HPDE6-E6E7 (cell line): Measurements from ENCODE around the gene ASIC1.
"Not testable (repeated sequence)": the region's sequence is repeated elsewhere in the genome, so short reads cannot be mapped to it uniquely, and the experiment has no call there.

Source experiments
- DNase-seq: peaks from one replicate; pipeline ENCODE4 v3.0.0; 2011; ENCODE audit warnings: missing footprints; ENCODE audit errors: extremely low spot score

The ASIC1 gene

DNA sequence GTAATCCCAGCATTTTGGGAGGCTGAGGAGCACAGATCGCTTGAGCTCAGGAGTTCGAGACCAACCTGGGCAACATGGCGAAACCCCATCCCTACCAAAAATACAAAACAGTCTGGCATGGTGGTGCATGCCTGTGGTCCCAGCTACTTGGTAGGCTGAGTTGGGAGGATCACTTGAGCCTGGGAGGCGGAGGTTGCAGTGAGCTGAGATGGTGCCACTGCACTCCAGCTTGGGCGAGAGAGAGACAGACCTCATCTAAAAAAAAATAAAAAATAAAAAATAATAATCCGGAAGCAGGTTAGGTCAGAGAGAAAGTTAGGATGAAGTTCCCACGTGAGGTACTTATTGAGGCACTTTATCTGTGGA lies 27.0 kb downstream of the ASIC1 start:
- DNase-seq, result not testable (repeated sequence)

DNA sequence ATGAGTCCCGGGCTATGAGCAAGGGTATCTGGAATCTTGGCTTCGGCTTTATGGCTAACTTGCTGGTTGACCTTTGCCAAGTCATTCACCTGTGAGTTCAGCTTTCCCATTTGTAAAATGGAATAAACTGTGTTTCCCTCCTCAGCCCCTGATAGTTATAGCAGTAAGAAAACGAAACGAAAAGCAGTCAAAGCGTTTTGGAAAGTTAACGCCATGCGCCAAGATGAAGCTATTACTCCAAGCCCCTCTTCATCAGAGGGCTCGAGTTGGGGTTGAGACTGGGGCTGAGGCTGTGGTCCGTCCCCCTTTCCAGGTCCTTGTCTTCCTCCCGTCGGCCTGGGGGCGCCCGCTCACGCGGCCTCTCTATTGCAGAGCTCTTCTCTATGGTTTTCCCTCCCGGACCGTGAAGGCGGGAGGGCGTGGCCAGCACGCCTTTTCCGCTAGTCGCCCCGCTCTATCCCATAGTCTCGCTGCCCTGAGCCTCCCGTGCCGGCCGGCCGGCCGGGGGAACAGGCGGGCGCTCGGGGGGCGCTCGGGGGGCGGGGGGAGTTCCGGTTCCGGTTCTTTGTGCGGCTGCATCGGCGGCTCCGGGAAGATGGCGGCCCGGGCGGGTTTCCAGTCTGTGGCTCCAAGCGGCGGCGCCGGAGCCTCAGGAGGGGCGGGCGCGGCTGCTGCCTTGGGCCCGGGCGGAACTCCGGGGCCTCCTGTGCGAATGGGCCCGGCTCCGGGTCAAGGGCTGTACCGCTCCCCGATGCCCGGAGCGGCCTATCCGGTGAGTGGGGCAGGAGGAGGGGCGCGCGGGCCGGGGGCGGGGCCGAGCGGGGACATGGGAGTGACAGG lies 27.6 kb downstream of the ASIC1 start, which contains the start of gene SMARCD1:
SMARCD1 (plus strand) TSS at position 568 of the 840 bp plus-strand sequence; CDS start at position 596, 28 bp downstream.
- peak; percentile 91 for DNase-seq

DNA sequence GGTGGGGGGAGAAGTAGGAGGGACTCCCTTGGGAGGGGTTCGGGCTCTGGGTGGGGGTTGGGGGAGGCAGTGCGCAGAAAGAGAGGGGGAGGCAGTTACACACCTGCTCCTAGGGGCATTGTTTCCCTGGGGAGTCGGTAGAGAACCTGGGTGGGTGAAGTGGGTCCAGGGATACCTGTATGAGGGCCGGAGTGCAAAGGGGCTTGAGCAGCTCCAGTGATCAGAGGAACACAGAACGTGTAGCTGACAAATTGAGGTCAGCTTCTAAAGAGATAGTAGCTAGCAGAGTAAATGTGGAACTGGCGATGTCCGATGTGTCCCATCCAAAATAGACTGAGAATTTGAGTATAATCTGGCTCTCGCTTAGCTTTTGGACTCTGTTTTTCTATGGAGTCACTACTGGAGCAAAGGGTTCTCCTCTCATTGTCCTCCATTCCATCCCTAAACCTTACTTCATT lies 28.2 kb downstream of the ASIC1 start:
- no peak for DNase-seq

DNA sequence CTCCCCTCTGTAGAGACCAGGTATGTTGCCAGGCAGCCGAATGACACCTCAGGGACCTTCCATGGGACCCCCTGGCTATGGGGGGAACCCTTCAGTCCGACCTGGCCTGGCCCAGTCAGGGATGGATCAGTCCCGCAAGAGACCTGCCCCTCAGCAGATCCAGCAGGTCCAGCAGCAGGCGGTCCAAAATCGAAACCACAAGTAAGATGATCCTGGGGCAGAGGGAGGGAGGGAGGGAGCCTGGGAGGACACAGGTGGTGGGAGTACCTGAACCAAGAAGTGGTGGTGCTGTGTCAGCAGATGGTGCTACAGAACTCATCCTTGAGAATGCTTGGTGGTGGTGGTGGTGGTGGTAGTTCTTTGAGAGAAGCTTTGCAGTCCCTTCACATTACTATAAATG lies 28.8 kb downstream of the ASIC1 start:
- DNase-seq, result no peak

DNA sequence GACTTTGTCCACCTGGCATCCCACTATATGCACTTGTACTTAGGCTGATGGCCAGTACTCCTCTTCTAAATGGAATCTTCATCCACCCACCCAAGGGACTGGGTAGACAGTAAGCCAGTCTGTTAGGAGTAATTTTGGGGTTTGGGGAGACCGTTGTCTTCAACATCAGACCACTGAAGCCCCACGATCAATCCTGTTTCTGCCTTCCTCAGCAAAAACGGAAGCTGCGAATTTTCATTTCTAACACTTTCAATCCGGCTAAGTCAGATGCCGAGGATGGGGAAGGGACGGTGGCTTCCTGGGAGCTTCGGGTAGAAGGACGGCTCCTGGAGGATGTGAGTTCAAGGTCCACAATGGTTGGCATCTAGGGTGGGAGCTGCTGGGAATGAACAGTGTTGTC lies 29.8 kb downstream of the ASIC1 start:
- no peak for DNase-seq

DNA sequence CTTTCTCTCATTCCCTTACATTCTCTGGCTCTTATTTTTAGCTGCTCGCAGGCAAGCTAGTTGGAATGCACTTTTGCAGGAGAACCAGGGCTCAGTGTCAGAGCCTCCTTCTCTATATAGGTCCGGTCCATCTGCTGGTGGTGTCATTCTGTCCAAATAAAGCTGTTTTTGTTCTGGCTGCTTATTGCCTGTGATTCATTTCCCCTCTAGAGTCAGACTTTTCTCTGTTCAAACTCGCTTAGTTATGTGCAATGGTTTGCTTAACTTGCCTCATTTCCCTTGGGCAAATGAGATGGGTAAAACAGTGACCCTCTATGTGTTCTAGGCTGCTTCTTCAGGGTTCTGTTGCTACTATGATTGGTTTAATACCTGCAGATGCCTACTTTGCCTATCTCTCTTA lies 30.6 kb downstream of the ASIC1 start:
- DNase-seq, result no peak

DNA sequence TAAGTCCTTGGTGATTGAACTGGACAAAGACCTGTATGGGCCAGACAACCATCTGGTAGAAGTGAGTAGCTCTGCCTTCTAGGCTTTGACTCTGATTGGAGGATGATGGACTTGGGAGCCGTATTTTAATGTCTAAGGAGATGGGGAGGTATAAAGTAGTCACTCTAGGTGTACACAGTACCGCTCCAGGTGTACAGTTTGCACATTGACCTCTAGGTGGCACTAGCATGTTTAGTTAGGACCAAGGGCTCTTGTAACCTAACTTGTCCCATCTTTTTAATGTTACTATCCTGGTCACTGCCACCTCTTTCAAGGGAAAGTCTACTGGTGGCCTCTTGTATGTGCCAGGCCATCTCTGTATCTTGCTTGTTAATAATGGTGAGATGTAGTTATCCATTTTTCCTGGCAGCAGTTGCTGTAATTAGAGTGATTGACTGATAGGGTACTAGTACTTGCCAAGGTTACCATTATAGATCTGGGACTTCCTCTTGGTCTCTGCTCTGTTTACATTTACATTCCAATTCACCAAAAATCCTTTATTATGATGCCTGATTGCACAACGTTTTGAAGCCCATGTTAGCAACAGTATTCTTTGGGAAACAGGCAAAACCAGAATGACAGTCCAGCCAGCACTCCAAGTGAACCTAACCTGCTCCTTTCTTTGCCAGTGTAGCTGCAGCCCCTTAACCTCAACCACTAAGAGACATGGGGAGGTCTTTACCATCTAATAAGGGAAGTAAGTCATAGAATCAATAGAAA lies 31.4 kb downstream of the ASIC1 start:
- no peak for DNase-seq

DNA sequence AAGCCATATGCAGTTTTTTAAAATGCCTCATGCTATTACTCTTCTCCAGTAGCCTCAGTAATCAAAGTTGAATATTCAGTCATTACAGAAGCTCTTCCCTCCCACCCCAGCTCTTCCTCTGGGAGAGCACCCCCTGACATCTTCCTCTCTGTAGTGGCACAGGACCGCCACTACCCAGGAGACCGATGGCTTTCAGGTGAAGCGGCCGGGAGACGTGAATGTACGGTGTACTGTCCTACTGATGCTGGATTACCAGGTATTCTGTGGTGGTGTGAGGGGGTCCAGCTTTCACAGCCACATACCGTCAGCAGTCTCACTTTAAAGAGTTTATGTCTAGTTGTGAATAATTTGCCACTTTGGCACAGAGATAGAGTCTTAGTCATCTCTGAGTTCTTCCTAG lies 32.3 kb downstream of the ASIC1 start:
- DNase-seq, result no peak

DNA sequence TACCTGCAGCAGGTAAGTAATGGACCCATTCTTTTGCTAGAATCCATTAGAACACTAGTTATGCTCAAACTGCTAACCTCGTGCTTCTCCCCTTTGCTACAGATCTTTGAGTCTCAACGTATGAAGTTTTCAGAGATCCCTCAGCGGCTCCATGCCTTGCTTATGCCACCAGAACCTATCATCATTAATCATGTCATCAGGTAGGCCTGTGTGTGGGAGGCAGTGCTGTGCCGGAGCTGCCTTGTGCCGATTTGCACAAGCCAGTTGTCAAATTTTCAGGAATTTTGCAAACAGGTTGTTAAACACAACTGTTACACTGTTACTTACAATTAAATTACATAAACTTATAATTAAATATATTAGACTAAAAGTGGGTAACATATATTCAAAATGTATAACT lies 33.0 kb downstream of the ASIC1 start:
- DNase-seq, result no peak

DNA sequence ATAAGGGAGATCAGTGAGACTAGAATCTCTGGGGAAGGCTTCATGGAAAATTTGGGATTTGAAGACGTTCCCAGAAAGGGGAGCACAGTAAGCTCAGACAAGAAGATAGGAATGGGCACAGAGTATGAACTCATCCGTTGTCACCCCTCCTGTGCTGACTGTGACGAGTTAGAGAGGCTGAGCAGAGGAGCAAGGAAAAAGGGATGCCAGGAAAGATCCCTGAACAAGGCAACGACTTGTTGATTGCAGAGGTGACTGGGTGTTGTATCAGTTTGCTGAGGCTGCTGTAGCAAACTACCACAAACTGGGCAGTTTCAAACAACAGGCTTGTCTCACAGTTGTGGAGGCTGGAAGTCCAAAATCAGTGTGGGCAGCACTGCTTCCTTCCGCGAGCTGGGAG lies 40.6 kb downstream of the ASIC1 start:
- no peak for DNase-seq

DNA sequence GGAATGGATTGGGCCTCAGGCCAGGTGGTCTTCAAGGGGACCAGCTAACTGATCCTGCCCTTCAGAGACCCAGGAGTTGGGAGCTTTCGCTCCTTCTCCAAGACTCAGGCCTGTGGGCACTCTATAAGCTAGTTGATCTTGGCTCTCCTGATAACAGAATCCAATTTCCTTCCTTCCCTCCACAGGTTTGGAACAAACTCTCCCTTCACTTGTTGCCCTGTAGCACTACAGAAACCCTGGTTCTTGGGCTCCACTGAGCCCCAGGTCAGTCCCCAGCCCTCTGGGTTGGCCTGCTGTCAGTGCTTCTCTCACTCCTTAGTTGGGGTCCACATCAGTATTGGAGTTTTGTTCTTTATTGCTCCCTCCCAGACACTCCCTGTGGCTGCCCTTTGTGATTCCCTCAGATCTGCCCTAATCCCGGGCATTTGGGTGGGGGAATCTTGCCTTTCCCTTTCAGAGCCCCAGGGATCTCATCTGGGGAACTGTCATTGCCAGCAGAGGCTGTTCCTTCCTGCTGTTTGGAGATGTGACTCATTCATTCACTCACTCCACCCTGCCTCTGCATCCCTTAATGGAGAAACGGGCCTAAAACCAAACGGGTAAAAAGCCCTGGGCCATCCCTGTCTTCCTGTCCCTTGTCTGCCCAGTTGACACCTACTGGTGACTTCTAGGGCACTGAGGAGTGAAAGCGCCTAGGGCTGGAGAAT lies 42.1 kb downstream of the ASIC1 start:
- no peak for DNase-seq

DNA sequence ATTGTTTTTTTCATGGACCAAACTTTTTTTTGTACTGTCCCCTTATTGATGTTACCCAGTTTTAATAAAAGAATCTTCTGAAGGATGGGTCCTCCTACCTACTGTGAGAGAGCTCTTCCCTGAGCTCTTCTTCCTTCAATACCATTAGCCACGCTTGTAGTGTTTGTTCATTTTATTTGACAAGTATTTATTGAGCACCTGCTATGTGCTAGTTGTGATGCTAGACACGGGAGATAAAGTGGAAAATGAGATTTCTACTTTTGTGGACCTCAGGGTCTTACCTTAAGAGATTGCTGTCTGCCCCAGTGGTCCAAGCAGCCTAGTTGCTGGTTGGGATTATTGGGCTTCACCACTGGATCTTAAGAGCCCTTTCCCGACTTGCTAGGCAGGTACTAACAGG lies 43.2 kb downstream of the ASIC1 start:
- no peak for DNase-seq

DNA sequence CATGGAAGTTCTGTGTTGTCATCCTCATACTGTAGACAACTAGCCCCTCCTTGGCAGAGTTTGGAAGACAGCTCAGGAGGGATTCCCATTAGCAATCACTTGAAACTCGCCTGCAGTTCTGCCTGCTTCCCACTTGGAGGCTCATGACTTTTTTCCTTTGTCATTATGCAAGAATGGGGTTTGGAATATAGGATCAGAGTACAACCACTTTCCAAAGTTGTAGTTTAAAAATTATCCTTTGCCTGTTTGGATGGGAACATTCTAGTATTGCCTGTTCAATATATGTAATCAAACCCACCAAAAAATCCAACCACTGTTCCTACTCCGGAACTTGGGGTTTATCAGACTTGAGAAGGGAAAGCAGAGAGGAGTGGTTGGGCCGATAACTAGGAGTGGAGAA lies 44.3 kb downstream of the ASIC1 start:
- DNase-seq, result no peak

DNA sequence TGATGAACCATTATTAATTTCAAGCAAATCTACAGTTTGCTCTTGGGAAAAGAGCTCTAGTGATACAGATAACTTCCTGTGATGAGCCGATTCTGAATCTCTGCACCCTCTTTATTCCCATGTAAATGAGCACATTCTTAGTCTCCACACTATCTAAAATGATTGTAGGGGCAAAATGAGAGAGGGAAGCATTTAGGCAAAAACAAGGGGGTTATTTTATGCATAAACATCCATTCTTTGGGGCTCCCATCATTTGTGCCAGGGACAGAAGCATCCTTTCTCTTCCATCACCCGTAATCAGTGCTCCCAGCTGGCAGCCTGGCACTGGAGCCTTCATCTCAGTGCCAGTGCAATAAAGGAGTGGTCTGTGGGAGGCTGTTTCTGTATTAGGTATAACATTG lies 44.7 kb downstream of the ASIC1 start:
- DNase-seq, result no peak

DNA sequence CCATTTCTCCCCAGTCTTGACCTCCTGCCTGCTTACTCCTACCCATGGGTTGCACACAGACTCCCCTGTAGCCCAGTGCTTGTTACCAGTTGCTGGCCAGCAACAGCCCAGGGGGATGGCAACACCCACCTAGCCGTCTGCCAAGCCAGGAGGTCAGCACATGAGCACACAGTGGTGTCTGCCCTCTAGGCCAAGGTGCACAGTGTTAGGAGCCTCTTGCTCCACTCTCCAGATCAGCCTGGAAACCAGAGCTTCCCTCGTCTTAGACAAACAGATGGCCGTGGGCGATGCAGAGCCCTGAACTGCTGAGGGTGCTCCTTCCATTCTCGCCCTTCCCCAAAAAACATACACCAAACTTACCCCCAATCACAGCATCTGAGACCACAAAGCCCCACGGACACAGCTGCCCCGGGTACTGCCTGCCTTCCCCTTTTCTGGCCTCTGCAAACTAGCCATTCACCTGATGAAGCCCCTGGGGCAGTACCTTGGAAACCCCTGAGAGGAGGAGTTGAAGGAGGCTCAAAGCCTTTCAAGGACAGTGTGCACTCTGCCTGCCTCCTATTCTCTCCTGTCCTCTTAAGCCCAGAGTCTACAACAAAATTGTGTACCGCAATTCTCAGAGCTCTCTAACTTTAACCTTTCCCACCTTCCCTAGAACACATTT lies 45.4 kb downstream of the ASIC1 start:
- DNase-seq, result no peak

DNA sequence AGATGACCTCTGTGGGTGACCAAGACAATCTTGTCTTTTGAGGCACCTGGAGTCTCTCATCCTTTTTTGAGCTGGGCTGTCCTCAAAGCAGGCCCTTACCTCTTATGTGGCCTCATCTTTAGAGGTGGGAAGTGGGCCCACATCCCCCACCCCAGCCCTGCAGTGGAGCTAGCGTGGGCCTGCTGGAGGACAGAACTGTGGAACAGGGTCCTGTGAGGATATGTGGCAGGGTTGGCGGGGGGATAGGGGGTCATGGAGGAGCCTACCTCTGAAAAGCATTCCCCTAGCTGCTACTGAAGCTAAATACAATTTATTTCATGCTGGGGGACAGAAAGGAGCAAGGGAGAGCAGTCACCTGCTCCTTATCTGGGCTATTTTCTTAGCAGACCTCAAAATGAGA lies 46.0 kb downstream of the ASIC1 start:
- DNase-seq, result no peak

DNA sequence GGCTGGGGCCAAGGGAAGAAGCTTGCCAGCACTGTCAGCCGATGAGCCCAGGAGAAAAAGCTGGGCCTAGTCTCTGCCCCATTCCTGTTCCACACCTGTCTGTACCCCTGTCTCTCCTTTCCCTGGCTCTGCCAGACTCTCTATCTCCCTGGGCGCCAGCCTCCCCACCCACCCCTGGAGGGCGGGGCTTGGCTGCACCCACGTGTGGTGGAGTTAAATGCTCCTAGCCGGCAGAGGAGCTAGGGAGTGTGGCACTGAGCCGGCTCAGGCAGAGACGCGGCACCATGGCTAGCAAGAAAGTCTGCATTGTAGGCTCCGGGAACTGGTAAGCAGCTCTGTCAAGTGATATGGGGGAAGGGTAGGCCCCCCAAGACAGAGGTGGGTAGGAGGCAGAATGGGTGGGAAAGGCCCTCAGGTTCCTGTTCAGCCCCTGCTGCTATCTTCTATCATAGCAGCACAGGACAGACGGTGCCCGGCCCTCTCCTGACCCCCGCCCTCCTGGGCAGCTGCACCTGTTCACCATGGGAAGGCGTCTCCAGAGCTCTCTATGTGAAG lies 46.4 kb downstream of the ASIC1 start, which contains the start of gene GPD1:
GPD1 (plus strand) TSS at position 242 of the 555 bp plus-strand sequence; CDS start at position 285, 43 bp downstream.
- peak; percentile 79 for DNase-seq

DNA sequence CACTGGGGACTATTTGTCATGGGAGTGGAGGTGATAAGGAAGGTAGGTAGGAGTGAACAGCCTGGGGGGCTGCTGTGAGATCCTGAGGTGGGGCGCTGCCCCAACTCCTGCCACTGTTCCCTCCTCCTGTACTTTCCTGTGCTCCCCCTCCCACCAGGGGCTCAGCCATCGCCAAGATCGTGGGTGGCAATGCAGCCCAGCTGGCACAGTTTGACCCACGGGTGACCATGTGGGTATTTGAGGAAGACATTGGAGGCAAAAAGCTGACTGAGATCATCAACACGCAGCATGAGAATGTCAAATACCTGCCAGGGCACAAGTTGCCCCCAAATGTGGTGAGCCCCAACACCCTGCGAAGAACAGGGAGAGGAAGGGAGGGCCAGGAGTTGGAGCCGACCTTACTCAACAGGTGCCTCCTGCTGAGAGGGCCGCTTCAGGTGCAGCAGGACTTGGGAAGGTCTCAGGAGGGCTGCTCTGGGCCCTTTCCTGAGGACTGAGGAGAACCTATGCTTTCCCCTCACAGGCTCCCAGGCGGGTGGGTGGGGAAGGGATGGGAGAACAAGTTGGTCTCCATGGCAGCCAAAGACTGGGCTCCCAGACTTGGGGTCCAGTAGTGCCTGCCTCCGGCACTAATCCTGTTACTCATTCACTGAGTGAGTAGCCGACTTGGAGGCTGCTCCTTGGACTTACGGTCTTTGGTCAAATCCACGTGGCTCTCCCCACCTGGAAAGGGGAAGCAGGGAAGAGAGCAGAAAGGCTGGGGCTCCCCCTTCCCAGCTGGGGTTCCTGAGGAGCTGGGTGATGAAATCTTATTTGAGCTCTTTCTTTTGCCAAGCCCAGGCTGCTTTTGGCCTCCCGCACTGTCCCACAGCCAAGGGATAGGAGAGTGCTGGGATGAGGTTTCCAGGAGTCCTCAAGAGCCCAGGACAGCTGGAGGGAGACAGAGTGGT lies 47.3 kb downstream of the ASIC1 start:
- no peak for DNase-seq

DNA sequence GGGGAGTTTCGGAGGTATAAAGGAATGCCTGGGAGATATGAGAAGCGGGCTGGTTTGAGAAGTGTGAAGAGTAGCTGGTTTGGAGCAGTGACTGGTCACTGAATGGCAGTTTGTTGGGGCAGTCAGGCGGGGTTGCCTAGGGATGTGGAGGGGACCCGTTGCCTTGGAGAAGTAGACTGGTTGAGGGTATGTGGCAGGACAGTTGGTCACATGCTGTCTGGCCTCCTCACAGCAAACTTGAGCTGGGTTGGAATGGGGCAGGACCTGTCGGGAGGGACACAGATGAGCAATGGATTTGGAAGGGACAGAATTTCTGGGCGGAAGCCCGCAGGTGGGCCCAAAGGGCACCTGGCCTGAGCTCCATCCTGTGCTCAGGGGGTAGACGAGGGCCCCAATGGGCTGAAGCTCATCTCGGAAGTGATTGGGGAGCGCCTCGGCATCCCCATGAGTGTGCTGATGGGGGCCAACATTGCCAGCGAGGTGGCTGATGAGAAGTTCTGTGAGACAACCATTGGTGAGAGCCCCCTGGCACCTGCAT lies 48.6 kb downstream of the ASIC1 start:
- no peak for DNase-seq

DNA sequence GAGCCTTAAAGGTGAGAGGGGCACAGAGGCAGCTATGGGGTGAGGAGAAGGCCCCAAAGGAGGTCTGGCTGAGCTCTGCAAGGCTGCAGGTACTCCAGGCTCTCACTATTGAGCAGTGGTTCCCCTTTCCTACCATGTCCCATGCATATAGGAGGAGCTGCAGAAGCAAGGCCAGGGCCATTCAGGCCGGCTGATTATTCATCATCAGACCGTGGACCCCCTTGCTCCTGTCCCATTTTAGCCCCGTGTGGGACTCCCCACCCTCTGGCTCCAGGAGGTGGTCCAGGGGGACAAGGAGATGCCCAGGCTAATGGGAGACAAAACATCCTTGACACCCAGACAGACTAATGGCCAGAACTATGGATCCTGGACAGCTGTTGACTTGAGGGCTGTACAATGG lies 49.5 kb downstream of the ASIC1 start:
- DNase-seq, result no peak
